GM12874 (cell line): ENCODE measurements around the gene C16orf78.

ENCODE experiments used
- TF ChIP-seq, protein P1 (sequence below): IDR thresholded peaks from 2 replicates; pipeline ENCODE4 v1.5.1; 2011; ENCODE audit warnings: low read depth, mild to moderate bottlenecking, control low read depth, low read length, moderate library complexity; ENCODE audit not compliant: insufficient read depth

The C16orf78 gene

DNA sequence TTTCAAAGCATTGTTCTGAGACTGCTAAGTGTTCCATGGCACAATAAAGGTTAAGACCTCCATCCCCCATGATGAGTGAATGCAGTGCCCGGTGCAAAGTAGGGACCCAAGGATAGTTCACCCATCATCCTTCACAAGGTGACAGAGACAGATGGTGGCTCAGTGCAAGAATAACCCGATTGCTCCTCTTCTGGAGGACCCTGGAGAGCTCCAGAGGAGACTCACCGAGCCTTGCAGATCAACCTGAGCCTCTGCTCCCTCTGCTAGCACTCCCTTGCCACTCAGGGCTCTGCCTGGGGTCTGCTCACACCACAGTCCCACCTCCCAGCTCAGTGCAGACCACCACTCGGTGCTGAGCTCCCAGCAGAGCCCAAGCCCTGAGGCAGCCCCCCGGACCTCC is 49.3 kb downstream of the C16orf78 start:
- TF ChIP-seq, protein P1, sequence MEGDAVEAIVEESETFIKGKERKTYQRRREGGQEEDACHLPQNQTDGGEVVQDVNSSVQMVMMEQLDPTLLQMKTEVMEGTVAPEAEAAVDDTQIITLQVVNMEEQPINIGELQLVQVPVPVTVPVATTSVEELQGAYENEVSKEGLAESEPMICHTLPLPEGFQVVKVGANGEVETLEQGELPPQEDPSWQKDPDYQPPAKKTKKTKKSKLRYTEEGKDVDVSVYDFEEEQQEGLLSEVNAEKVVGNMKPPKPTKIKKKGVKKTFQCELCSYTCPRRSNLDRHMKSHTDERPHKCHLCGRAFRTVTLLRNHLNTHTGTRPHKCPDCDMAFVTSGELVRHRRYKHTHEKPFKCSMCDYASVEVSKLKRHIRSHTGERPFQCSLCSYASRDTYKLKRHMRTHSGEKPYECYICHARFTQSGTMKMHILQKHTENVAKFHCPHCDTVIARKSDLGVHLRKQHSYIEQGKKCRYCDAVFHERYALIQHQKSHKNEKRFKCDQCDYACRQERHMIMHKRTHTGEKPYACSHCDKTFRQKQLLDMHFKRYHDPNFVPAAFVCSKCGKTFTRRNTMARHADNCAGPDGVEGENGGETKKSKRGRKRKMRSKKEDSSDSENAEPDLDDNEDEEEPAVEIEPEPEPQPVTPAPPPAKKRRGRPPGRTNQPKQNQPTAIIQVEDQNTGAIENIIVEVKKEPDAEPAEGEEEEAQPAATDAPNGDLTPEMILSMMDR = no peak

DNA sequence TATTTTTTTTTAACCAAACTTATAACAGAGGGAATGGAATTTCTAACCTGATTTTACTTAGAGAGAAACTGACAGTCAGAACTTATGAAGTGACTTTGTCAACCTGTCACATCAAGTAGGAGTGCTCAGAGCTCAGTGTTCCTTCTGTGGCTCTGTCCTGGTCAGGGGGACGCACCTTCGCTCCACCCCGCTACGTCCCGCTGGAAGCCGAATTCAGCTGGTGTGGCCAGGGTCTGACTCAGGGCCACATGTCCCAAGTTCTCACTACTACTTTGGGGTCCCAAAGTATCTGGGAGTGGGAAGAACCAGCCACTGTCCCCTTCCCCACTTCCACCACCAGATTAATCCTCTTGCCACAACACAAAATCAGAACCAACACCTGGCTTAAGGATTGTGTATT is 51.4 kb downstream of the C16orf78 start:
- TF ChIP-seq, protein P1 = no peak

GRCh38 chr16:49427771-49428170 is 54.2 kb downstream of the C16orf78 start:
- TF ChIP-seq, protein P1 = no peak

GRCh38 chr16:49428808-49429207 is 55.2 kb downstream of the C16orf78 start:
- TF ChIP-seq, protein P1 = no peak

- TF ChIP-seq, protein P1 = no peak
These were observed 57.4 kb downstream of the C16orf78 start for GRCh38 chr16:49431040-49431439.

DNA sequence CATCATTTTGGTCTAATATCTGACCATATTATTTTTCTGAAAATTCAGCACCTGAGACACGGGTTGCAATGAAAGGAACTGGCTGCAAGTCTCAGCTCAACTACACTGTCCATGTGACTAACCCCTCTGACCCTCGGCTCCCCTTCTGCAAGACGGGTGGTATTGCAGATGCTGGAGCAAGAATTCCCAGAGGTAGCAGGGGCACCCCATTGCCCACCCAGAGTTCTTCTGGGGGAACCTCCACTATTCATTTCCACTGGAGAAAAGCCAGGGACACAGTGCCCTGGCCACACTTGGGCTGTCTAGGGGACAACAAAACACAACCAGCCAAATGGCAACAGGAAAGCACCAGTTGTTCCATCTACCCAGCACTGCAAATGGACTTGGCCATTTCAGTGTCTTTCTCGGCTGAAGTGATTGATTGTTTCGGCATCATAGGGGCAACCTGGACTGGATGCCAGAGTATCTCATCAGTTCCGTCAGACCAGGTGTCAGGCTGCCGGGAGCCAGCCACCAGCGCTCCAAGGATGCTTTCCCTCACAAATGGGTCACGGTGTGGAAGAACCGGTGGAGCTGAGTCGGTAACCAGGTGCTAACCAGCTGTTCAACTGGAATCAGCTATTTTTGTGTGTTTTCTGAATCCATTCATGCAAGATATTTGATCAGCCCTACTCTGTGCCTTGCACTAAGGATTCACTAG is 58.1 kb downstream of the C16orf78 start:
- TF ChIP-seq, protein P1 = no peak

GRCh38 chr16:49434733-49435132 is 61.1 kb downstream of the C16orf78 start:
- TF ChIP-seq, protein P1 = no peak
